T-helper 22 cell (primary cell): ENCODE results near the gene BTBD9.

ENCODE experiments used
- DNase-seq: peaks from one replicate; pipeline ENCODE4 v3.0.0-alpha.2; 2020; ENCODE audit warnings: low read depth

BTBD9 gene

DNA sequence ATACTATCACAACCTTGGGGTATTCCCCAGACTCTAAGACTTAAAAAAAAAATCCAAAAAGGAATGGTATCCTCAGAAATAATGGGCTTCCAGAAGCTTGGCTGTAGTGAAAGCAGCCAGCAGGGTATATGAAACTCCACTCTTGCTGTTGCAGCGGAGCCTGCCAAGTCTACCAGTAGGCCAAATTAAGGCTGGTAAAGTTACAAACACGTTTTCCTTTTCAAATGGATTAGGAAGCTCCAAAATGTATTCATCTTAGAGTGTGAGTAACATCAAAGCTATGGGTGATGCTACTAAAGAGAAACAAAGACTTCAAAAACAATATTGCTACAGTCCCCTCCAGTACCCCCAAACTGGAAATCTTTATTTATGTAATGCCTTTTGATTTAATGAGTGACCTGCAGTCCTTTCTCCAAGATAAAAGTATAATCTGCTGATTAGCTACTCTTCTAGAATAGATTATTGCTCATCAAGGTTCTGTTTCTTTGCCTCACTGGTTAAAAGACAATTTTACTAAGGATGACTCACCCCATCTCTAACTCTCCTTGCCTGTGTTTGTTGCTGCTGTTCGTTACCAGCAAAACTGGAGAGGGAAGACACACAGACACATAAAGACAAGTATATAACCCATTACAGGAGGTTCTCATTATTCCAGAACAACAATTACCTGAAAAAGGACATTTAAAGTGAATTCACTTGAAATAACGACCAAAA is 84.9 kb downstream of the BTBD9 start:
- no peak for DNase-seq

DNA sequence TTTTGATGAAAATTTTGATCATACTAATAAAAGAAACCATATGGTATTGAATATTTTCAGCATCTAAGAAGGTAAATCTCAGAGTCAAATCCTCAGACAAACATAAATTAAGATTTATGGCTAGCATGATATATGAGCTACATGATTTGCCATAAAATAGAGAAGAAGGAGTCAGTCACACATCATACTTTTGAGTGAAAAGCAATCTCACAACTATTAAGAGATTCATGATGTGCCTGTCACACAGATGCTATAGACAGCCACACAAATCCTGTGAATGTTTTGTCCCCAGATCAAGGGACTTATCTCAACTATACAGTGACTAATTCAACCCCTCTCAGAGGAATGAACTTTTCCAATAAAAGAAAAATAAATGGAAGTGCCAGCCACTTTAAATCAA is 85.7 kb downstream of the BTBD9 start:
- DNase-seq = no peak

DNA sequence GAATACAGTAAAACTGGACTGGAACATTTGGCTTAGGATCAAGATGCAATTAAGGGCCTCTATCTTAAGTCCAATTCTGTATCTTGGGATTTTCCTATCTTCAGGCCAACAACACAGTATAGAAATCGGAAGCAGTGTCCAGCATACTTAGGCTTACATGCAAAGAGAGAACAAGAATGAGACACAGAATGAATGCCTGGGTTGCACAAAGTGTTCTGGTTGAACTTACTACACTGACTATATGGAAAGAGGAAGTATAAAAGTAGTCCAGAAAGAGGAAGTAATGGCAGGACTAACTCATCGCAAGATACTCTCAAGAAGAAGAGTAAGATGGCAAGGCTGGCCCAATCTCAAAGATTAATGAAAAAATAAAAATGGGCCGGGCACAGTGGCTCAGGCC is 87.6 kb downstream of the BTBD9 start:
- DNase-seq = no peak

DNA sequence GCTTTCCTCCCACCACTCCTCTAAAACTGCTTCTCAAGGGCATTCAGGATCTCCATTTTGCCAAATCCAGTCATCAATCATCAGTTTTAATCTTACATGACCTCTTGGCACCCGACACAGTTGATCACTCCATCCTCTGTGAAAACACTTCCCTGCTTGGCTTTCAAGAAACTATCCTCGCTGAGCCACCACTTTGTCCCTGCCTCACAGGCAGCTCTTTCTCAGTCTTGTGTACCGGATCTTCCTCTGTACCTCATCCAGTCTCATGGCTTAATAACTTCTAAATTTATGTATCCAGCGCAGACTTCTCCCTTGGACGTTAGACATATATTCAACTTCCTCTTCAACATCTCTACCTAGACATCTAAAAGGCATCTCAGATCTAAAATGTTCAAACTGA is 89.9 kb downstream of the BTBD9 start:
- DNase-seq = no peak

DNA sequence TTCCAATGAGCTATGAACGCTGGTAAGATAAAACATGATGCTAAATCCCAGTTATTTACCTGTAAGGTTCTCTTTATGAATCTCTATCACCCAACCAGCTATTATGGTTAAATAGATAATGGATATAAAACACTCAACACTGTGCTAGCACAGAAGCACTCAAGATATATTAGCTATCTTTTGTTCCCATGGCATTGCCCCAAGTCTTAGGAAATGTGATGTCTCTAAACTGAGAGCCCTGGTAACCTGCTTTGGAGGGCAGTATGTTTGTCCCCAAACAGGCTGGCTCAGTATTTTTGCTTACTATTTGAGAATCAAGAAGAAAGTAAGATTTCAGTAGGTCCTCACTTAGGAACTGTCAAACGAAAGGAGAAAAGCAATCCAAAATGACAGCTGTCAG is 90.5 kb downstream of the BTBD9 start:
- DNase-seq = no peak

DNA sequence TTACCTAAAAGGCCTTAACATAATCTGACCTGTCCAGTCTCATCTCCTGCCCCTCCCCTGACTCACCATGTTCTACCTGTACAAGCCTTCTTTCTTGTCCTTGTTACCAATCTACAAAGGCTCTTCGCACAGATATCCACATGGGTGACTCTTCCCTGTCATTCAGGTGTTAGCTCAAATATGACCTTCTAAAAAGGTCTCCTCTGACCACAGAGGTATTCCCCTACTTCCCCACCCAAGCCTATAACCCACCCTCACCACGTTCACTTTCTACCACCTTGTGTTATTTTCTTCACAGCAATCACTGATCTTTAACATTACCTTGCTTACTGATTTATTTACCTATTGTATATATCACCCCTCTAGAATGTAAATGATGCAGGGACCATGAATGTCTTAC is 96.7 kb downstream of the BTBD9 start:
- no peak for DNase-seq

DNA sequence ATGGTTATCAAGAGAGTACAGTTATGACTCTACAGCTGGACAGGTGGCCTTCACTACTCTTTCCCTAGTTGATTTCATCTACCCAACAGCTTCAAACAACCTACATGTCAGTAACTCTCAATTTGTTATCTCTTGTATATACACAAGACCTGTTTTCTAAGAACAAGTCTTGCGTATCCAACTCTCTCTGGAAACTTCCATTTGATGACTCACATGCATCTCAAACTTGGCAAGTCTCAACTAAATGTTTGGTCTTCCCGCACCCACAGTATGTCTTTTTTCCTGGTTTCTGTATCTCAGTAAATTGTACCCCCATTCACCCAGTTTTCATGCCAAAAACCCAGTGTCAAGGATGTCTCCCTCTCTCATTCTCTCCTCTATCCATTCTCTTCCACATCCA is 97.7 kb downstream of the BTBD9 start:
- no peak for DNase-seq

DNA sequence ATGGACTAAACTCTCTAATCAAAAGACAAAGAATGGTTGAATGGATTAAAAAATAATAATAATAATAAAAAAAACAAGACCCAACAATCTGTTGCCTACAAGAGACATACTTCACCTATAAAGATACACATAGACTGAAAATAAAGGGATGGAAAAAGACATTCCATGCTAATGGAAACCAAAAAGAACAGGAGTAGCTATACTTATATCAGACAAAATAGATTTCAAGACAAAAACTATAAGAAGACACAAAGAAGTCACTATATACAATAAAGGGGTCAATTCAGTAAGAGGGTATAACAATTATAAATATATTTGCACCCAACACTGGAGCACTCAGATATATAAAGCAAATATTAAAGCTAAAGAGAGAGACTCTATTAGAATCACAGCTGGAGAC is 106.7 kb downstream of the BTBD9 start:
- DNase-seq = no peak

DNA sequence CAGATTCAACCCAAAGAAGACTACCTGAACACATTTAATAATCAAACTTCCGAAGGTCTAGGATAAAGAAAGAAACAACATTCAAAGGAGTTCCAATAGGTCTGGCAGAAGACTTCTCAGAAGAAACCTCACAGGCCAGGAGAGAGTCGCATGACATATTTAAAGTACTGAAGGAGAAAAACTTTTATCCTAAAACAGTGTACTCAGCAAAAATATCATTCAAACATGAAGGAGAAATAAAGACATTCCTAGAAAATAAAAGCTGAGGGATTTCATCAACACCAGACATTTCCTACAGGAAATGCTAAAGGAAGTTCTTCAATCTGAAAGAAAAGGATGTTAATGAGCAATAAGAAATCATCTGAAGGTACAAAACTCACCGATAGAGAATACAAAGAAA is 108.6 kb downstream of the BTBD9 start:
- no peak for DNase-seq

DNA sequence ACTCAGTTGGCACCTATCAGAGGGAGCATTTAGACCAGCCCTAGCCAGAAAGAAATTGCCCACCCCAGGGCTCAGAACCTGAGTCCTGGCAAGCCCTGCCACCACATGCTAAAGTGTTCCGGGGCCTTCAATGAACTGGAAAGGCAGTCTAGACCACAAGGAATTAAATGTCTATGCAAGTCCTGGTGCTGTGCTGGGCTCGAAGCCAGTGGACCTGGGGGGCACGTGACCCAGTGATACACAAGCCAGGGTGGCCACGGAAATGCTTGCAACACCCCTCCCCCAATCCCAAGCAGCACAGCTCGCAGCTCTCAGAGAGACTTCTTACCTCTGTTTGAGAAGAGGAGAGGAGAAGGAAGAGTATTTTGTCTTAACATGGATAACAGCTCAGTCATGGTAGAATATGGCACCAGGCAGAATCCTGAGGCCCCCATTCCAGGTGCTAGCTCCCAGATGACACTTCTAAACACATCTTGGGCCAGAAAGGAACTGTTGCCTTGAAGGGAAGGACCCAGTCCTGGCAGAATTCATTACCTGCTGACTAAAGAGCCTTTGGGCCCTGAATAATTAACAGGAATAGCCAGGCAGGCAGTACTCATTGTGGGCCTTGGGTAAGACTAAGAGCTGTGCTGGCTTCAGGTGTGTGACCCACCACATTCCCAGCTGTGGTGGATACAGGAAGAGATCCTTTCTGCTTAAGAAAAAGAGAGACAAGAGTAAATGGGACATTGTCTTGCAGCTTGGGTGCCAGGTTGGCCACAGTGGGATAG is 111.3 kb downstream of the BTBD9 start:
- DNase-seq = no peak

DNA sequence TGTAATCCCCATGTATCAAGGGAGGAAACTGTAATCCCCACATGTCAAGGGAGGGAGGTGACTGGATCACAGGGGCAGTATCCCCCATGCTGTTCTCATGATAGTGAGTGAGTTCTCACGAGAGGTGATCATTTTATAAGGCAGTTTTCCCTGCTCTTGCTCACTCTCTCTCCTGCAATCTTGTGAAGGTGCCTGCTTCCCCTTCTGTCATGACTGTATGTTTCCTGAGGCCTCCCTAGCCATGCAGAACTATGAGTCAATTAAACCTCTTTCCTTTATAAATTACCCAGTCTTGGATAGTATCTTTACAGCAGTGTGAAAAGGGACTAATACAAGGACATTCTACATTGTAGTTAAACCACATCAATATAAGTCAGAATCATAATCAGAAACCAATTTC is 112.4 kb downstream of the BTBD9 start:
- DNase-seq = no peak

DNA sequence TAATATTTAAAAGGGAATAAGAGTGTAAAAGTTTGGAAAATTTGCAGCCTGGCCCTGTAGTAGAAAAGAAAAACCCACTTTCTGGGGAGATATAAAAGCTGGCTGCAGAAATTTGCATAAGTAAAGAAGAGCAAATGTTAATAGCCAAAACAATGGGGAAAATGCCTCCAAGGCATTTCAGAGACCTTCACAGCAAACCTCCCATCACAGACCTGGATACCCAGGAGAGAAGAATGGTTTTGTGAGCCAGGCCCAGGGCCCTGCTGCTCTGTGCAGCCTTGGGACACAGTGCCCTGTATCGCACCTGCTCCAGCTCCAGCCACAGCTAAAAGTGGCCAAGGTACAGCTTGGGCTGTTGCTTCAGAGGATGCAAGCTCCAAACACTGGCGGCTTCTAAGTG is 113.8 kb downstream of the BTBD9 start:
- no peak for DNase-seq

DNA sequence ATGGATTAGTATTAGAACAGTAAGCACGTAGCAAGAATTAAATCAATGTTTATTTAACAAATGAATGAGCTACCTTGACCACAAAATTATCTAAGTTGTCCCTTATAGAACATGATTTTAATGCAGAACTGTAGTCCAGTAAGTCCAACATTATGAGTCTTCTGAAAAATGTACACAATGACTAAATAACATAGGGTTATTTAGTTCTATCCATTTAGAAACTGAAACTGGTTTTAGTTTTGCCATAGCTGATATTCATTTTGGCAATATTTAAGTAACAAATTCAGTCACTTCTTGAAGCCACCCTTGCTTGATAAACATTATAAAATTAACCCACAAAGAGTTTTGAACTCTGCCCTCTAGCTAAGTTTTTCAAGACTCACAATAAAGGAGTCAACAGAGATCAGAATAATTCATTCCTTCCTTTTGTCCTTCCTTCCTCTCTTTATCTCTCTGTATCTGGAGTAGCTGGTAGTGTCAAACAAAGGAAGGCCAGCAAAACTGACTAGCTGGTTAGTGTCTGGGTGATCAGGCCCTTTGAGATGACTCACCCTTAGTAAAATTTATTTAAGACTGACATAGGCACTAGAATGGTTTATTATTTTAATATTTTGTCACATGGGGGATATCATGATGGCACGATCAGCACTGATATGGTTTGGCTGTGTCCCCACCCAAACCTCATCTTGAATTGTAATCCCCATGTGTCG is 115.1 kb downstream of the BTBD9 start:
- DNase-seq = no peak

DNA sequence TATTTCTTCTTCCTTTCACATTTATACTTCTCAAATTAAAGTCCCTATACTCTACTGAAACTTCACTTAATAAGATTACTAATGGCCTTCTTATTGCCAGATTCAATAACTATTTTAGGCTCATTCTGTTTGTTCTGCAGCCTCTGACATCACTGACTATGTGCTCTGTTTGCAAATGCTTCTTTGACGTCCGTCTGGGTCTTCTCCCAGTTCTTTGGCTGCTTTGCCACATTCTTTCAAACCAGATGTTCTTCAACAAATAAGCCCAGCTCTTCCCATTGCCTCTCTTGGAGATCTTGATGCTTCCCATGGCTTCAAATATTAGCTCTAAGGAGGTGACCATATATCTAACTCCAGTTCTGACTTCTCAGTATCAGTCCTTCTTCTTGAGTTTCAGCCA is 117.4 kb downstream of the BTBD9 start:
- no peak for DNase-seq

DNA sequence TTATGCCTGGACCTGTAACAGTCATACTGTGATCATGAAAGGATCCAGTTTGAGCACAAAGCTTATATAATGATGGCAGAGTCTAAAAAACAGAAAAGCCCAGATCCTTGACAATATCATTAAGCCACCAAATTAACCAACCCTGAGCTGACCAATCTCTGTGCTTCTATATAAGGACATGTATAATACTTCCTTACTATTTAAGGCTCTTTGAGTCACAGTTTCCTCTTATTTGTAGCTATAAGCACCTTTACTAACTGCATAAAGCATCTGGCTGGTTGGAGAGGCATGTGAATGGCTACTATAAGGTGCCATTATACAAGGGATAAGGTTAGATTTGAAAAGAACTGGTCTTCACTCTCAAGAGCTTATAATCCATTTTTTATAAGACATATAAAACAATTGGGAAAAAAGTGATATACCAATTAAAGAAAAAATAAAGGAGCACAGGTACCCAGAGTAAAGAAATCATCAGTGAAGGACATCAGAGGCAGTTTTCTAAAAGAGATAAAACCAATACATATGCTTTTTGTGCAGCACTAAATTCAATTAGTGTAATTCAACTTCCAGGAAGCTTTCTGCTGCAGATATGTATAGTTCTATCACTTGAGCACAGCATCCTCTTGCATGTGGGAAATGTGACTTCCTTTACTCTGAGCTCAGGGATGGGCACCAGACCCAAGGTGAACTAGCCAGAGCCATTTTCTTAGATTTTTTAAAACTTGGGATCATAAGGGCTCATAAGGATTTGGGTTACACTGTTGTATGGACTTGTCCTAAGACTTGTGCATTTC is 121.0 kb downstream of the BTBD9 start:
- no peak for DNase-seq

DNA sequence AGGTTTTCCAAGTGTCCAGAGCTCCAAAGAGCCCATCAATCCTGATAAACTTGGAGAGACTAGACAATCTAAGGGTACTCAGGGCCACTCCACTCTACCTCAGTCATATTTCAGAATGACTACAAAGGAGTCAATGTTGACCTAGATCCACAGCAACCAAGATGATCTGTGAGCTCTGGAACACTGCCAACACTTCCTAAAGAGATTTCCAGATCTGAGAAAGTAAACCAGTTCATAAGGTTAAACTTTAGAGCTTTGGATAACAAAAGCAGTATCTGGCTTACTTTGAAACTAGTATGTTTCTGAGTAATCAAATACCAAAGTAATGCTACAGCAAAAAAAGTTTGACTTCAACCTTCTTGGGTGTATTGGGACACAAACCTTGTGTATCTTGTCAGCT is 122.7 kb downstream of the BTBD9 start:
- DNase-seq = no peak

DNA sequence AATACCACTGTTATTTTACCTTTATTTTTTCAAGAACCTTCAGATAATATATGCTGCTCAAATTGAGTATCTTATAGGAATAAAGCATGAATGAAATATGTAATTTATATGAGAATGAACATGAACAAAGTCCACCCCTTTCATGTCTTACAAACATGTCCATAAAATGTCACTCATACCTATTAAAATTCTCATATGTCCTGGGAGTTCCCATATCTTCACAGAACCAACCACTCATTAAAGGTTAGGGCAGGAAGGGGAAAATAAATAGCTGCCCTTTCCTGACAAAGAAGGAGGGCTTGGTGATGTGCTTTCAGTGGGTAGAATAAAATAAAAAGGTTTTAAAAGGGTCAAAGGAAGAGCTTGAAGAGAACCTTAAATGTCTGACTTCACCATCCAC is 125.3 kb downstream of the BTBD9 start:
- DNase-seq = no peak

DNA sequence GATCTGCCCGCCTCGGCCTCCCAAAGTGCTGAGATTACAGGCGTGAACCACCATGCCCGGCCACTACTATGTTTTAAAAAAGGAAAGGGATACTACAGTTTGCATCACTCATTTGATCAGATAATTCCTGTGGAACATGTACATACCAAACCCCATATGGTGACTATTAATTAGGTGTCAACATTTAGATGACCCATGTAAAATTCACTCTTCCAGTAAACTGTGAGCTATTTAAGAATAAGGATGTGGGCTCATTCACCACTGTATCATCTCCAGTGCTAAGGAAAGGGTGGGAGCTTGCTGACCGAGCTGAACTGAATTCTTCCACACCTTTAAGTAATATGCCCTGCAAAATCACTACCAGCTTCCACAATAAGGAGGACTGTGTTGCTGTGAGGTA is 127.5 kb downstream of the BTBD9 start:
- no peak for DNase-seq

DNA sequence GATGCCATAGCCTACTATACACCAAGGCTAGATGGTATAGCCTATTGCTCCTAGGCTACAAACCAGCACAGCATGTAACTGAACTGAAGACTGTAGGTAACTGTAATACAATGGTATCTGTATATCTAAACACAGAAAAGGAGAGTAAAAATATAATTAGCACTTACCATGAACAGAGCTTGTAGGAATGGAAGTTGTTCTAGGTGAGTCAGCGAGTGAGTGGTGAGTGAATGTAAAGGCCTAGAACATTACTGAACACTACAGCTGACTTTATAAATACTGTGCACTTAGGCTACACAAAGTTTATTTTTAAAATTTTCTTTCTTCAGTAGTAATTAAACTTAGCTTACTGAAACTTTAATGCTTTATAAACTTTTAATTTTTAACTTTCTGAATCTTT is 129.5 kb downstream of the BTBD9 start:
- no peak for DNase-seq

DNA sequence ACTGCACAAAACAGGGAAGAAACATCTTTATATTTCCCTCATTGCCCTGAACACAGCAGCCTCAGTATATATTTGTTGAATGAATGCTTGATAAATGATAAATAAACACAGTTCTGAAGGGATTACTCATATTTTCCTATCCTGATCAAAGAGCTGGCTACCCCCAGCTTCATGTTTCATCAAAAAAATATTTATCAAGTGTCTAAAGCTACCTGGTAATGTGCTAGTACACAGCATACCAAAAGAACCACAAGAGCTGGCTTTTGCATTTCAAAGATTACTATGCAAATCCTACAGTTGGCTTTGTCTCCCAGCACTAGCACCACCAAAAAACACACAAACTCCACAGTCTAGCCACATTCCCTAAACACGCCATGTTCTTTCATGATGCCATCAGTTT is 130.0 kb downstream of the BTBD9 start:
- no peak for DNase-seq

DNA sequence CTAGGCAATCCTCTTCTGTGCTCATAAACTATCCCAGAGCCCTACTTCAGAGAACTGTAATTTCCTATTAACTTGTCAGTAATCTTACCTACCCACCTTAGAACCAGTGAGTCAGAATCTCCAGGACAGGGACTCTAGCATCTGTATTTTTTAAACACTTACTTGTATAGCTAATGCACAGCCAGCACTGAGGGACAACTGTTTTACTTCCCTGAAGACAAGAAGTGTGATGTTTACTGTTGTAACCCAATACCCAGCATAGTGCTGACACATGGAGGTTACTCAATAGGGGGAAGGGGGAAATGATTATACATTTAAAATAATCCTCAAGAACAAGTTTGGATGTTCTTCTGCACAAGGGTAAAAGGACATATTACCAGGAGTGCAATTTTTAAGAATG is 130.8 kb downstream of the BTBD9 start:
- no peak for DNase-seq

DNA sequence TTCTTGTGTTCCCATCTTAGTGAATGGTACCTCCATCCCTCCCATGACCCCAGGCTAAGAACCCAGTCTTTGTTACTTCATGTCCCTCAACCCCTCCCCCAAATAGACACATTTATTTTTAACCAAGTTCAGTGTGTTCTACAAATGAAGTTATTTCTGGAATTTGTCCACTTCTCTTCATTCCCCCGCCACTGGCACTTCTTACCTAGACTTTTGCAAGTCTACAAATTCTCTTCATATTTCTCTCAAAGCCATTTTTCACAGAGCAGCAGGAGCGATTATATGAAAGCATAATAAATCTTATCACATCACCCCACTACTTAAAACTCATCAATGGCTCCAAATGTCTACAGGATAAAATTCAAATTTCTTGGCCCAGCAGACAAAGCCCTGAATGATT is 131.4 kb downstream of the BTBD9 start:
- DNase-seq = no peak

DNA sequence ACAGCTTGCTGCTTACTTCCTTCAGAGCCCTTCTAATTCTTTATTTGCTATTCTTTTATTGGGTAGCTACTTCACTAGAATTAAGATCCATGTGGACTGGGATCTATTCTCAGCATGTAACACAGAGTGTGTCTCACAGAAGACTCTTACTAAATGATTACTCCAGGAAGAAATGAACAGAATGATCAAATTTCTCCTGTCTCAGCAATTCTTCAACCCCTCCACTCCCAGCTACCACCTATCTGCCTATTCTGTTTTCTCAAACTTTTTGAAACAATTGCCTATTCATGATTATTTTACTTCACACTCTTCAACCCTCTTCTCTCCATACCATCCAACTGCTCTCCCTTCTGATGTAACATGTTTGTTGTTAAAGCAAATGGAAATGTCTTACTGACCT is 132.6 kb downstream of the BTBD9 start:
- DNase-seq = no peak
